B cell (primary cell): ENCODE results near the gene PLSCR4.
"Not testable (repeated sequence)": the region's sequence is repeated elsewhere in the genome, so short reads cannot be mapped to it uniquely, and the experiment has no call there.

Source experiments
- CTCF ChIP-seq: fragments of 200-600 bp; IDR thresholded peaks from one replicate; pipeline ENCODE4 v1.8.0; 2022; ENCODE audit warnings: antibody characterized with exemption, mild to moderate bottlenecking
- EZH2 ChIP-seq: IDR thresholded peaks from 2 replicates; pipeline ENCODE4 v1.6.1; 2012; ENCODE audit warnings: borderline replicate concordance, low read depth, mild to moderate bottlenecking, moderate library complexity, low read length; ENCODE audit not compliant: insufficient read depth, poor library complexity, severe bottlenecking

GRCh38 chr3:146225458-146225857 is 25.4 kb downstream of the PLSCR4 start:
- TF ChIP-seq CTCF, EZH2: not testable (repeated sequence)
